SK-N-SH treated with all-trans-retinoic acid at 6 μM for 48 hours (cell line): ENCODE results near the gene NPR3.
A peak's percentile ranks its signal among the peaks of the same experiment; 100 is the strongest.

Experiments used
- ATAC-seq: fragments of 200-7000 bp; cut with Tn5 transposase; 3 replicates; pipeline ENCODE4 v1.9.1; 2020; ENCODE audit warnings: mild to moderate bottlenecking, moderate library complexity
- ARNTL ChIP-seq: fragments of 450-650 bp; formaldehyde crosslinking; IDR thresholded peaks from 2 replicates; pipeline ENCODE4 v1.5.0; 2020; ENCODE audit warnings: low read depth, mild to moderate bottlenecking, moderate library complexity, borderline replicate concordance
- CSDC2 ChIP-seq: fragments of 250-450 bp; sonication (Bioruptor Pico); IDR thresholded peaks from 2 replicates; pipeline ENCODE4 v1.5.0; 2020; ENCODE audit warnings: mild to moderate bottlenecking, moderate library complexity
- ESRRG ChIP-seq: fragments of 250-450 bp; sonication (Bioruptor Pico); IDR thresholded peaks from 2 replicates; pipeline ENCODE4 v1.6.1; 2021; ENCODE audit warnings: mild to moderate bottlenecking
- GLIS3 ChIP-seq: fragments of 250-450 bp; sonication (Bioruptor Pico); IDR thresholded peaks from 2 replicates; pipeline ENCODE4 v1.5.0; 2020; ENCODE audit warnings: mild to moderate bottlenecking, moderate library complexity
- ISL1 ChIP-seq: fragments of 250-450 bp; sonication (Bioruptor Pico); IDR thresholded peaks from 2 replicates; pipeline ENCODE4 v2.1.2; 2022; ENCODE audit warnings: mild to moderate bottlenecking, moderate library complexity
- PPARA ChIP-seq: fragments of 250-450 bp; sonication (Bioruptor Pico); IDR thresholded peaks from 2 replicates; pipeline ENCODE4 v1.5.0; 2020; ENCODE audit warnings: mild to moderate bottlenecking, borderline replicate concordance
- RARB ChIP-seq: fragments of 250-450 bp; sonication (Bioruptor Pico); IDR thresholded peaks from 2 replicates; pipeline ENCODE4 v1.8.0; 2021; ENCODE audit warnings: mild to moderate bottlenecking, moderate library complexity
- SNAI2 ChIP-seq: fragments of 250-450 bp; sonication (Bioruptor Pico); IDR thresholded peaks from 2 replicates; pipeline ENCODE4 v1.5.0; 2020; ENCODE audit warnings: mild to moderate bottlenecking, moderate library complexity
- TCF4 ChIP-seq: fragments of 250-450 bp; sonication (Bioruptor Pico); IDR thresholded peaks from 2 replicates; pipeline ENCODE4 v1.8.0; 2021; ENCODE audit warnings: mild to moderate bottlenecking, moderate library complexity, borderline replicate concordance
- TOX ChIP-seq: fragments of 250-450 bp; sonication (Bioruptor Pico); IDR thresholded peaks from 2 replicates; pipeline ENCODE4 v1.8.0; 2021; ENCODE audit warnings: mild to moderate bottlenecking, moderate library complexity, borderline replicate concordance
- ZC3H10 ChIP-seq: fragments of 250-450 bp; sonication (Bioruptor Pico); IDR thresholded peaks from 2 replicates; pipeline ENCODE4 v1.5.1; 2021; ENCODE audit warnings: mild to moderate bottlenecking, moderate library complexity
- ZFP3 ChIP-seq: fragments of 250-450 bp; sonication (Bioruptor Pico); IDR thresholded peaks from 2 replicates; pipeline ENCODE4 v1.5.0; 2020; ENCODE audit warnings: mild to moderate bottlenecking, moderate library complexity
- ZFP30 ChIP-seq: fragments of 450-650 bp; formaldehyde crosslinking; IDR thresholded peaks from 2 replicates; pipeline ENCODE4 v1.5.0; 2022; ENCODE audit warnings: mild to moderate bottlenecking, moderate library complexity
- ZNF565 ChIP-seq: fragments of 450-650 bp; formaldehyde crosslinking; conservative IDR thresholded peaks from 2 replicates; pipeline ENCODE4 v1.5.0; 2020; ENCODE audit warnings: low read depth, mild to moderate bottlenecking, moderate library complexity
- ZNF70 ChIP-seq: fragments of 450-650 bp; formaldehyde crosslinking; IDR thresholded peaks from 2 replicates; pipeline ENCODE4 v1.5.0; 2020; ENCODE audit warnings: mild to moderate bottlenecking, moderate library complexity
- ZNF8 ChIP-seq: fragments of 450-650 bp; formaldehyde crosslinking; IDR thresholded peaks from 2 replicates; pipeline ENCODE4 v1.5.0; 2020; ENCODE audit warnings: mild to moderate bottlenecking, moderate library complexity
- TF ChIP-seq, protein P1 (sequence below): fragments of 250-450 bp; sonication (Bioruptor Pico); IDR thresholded peaks from 2 replicates; pipeline ENCODE4 v1.5.1; 2021; ENCODE audit warnings: mild to moderate bottlenecking, moderate library complexity
- TF ChIP-seq, protein P2 (sequence below): fragments of 250-450 bp; sonication (Bioruptor Pico); IDR thresholded peaks from 2 replicates; pipeline ENCODE4 v1.5.1; 2020; ENCODE audit warnings: low read depth, mild to moderate bottlenecking, moderate library complexity
- TF ChIP-seq, protein P3 (sequence below): fragments of 250-450 bp; sonication (Bioruptor Pico); IDR thresholded peaks from 2 replicates; pipeline ENCODE4 v1.8.0; 2021; ENCODE audit warnings: low read depth, mild to moderate bottlenecking, moderate library complexity, borderline replicate concordance
- TF ChIP-seq, protein P4 (sequence below): fragments of 250-450 bp; sonication (Bioruptor Pico); IDR thresholded peaks from 2 replicates; pipeline ENCODE4 v1.8.0; 2020; ENCODE audit warnings: mild to moderate bottlenecking, moderate library complexity, borderline replicate concordance

NPR3 gene, protein sequence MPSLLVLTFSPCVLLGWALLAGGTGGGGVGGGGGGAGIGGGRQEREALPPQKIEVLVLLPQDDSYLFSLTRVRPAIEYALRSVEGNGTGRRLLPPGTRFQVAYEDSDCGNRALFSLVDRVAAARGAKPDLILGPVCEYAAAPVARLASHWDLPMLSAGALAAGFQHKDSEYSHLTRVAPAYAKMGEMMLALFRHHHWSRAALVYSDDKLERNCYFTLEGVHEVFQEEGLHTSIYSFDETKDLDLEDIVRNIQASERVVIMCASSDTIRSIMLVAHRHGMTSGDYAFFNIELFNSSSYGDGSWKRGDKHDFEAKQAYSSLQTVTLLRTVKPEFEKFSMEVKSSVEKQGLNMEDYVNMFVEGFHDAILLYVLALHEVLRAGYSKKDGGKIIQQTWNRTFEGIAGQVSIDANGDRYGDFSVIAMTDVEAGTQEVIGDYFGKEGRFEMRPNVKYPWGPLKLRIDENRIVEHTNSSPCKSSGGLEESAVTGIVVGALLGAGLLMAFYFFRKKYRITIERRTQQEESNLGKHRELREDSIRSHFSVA

DNA sequence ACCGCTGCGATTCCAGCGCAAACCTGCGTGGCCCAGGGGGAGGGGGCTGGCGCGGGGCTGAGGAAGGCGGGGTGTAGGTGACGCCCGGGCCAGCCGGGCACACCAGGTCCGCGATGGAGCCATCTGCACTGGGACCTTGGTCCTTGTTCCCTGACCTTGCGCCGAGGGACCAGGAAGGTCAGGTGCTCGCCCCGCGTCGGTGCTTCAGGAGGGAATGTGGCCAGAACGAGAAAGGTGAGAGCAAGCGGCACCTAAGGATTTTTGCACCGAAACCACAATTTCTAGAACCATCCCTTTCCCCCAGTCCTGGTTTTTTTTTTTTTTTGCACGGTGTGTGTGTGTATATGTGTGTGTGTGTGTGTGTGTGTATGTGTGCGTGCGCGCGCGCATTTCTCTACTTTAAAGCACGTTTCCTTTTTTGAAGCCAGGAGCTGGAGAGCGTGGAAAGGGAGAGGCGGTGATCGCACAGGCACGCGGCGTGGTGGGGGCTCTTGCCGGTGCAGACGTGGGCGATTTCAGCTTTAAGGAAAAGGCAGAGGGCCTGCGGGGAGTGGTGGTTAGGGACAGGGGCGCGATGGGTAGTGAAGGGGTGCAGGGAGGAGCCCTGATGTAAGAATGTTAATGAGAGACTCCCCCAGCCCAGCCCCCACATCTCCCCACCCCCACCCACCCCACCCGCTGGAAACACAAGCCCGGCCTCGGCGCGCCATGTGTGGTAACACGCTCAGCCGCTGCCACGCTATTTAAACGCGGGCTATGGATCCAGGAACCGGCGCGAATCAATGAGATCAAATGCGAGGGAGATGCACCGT lies at the start of gene NPR3:
NPR3 (plus strand) TSS at position 772 of the 812 bp plus-strand sequence. CDS start 456 bp downstream, outside the sequence.
- no peak for TF ChIP-seq ZNF70 (CRISPR knock-in tag)
- no peak for TF ChIP-seq ZNF565 (CRISPR knock-in tag)
- TF ChIP-seq, protein P1, sequence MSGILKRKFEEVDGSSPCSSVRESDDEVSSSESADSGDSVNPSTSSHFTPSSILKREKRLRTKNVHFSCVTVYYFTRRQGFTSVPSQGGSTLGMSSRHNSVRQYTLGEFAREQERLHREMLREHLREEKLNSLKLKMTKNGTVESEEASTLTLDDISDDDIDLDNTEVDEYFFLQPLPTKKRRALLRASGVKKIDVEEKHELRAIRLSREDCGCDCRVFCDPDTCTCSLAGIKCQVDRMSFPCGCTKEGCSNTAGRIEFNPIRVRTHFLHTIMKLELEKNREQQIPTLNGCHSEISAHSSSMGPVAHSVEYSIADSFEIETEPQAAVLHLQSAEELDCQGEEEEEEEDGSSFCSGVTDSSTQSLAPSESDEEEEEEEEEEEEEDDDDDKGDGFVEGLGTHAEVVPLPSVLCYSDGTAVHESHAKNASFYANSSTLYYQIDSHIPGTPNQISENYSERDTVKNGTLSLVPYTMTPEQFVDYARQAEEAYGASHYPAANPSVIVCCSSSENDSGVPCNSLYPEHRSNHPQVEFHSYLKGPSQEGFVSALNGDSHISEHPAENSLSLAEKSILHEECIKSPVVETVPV (CRISPR knock-in tag) = no peak
- no peak for TF ChIP-seq ZC3H10 (CRISPR knock-in tag)
- TF ChIP-seq, protein P2, sequence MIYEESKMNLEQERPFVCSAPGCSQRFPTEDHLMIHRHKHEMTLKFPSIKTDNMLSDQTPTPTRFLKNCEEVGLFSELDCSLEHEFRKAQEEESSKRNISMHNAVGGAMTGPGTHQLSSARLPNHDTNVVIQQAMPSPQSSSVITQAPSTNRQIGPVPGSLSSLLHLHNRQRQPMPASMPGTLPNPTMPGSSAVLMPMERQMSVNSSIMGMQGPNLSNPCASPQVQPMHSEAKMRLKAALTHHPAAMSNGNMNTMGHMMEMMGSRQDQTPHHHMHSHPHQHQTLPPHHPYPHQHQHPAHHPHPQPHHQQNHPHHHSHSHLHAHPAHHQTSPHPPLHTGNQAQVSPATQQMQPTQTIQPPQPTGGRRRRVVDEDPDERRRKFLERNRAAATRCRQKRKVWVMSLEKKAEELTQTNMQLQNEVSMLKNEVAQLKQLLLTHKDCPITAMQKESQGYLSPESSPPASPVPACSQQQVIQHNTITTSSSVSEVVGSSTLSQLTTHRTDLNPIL (CRISPR knock-in tag) = no peak
- no peak for TF ChIP-seq CSDC2 (CRISPR knock-in tag)
- TF ChIP-seq ZFP30 (CRISPR knock-in tag) = no peak
- no peak for TF ChIP-seq PPARA
- TF ChIP-seq ESRRG (CRISPR knock-in tag) = no peak
- TF ChIP-seq, protein P3, sequence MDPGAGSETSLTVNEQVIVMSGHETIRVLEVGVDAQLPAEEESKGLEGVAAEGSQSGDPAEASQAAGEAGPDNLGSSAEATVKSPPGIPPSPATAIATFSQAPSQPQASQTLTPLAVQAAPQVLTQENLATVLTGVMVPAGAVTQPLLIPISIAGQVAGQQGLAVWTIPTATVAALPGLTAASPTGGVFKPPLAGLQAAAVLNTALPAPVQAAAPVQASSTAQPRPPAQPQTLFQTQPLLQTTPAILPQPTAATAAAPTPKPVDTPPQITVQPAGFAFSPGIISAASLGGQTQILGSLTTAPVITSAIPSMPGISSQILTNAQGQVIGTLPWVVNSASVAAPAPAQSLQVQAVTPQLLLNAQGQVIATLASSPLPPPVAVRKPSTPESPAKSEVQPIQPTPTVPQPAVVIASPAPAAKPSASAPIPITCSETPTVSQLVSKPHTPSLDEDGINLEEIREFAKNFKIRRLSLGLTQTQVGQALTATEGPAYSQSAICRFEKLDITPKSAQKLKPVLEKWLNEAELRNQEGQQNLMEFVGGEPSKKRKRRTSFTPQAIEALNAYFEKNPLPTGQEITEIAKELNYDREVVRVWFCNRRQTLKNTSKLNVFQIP (CRISPR knock-in tag) = no peak
- no peak for TF ChIP-seq ZFP3
- ATAC-seq = peak; percentile 35

DNA sequence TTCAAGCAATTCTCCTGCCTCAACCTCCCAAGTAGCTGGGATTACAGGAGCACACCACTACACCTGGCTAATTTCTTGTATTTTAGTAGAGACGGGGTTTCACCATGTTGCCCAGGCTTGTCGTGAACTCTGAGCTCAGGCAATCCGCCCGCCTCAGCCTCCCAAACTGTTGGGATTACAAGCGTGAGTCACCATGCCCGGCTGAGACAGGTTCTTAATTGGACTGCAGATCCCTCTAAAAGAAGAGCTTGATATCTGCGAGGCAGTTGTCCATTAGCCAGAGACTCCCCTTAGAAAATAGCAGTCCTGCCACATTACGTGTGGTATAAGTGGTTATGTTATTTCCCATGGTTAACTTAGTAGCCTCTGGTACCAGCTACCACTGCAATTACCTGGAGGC lies 46.6 kb upstream of the NPR3 start:
- TF ChIP-seq RARB (no peak), TOX (CRISPR knock-in tag) (no peak), ARNTL (CRISPR knock-in tag) (no peak), ESRRG (CRISPR knock-in tag) (no peak), ZNF8 (no peak), ZC3H10 (CRISPR knock-in tag) (no peak), CSDC2 (CRISPR knock-in tag) (no peak), SNAI2 (CRISPR knock-in tag) (no peak), ISL1 (CRISPR knock-in tag) (no peak), GLIS3 (CRISPR knock-in tag) (no peak), TCF4 (no peak)
- TF ChIP-seq, protein P2 (CRISPR knock-in tag) = no peak
- TF ChIP-seq, protein P4, sequence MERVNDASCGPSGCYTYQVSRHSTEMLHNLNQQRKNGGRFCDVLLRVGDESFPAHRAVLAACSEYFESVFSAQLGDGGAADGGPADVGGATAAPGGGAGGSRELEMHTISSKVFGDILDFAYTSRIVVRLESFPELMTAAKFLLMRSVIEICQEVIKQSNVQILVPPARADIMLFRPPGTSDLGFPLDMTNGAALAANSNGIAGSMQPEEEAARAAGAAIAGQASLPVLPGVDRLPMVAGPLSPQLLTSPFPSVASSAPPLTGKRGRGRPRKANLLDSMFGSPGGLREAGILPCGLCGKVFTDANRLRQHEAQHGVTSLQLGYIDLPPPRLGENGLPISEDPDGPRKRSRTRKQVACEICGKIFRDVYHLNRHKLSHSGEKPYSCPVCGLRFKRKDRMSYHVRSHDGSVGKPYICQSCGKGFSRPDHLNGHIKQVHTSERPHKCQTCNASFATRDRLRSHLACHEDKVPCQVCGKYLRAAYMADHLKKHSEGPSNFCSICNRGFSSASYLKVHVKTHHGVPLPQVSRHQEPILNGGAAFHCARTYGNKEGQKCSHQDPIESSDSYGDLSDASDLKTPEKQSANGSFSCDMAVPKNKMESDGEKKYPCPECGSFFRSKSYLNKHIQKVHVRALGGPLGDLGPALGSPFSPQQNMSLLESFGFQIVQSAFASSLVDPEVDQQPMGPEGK (CRISPR knock-in tag) = no peak
- TF ChIP-seq, all 23 proteins: peak for 0
- ATAC-seq = no peak

DNA sequence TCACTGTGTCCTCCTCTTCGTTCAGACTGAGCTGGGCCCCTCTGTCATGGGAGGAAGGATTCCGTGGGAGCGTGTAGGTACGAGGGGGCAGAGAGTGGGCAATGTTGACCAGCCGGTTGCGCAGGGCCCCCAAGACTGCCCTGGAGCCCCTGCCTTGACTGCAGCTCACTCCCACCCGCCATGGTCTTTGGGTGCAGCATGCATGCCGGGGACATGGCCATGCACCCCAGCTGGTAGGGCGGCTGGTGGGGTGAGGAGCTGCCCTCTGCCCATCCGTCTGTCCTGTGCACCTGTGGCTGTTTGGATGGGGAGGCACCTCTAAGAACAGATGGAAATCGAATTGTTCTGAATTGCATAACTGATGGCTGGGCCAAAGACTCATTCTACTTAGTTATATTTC lies 42.6 kb upstream of the NPR3 start:
- no peak for ATAC-seq
- TF ChIP-seq ISL1 (CRISPR knock-in tag) = no peak
- TF ChIP-seq ZNF70 (CRISPR knock-in tag) = no peak
- TF ChIP-seq TCF4 = no peak
- TF ChIP-seq RARB = no peak
- TF ChIP-seq ZNF8 = no peak
- no peak for TF ChIP-seq ZC3H10 (CRISPR knock-in tag)
- TF ChIP-seq ZFP3 = no peak
- TF ChIP-seq ESRRG (CRISPR knock-in tag) = no peak
- TF ChIP-seq, protein P2 (CRISPR knock-in tag) = no peak
- TF ChIP-seq, protein P4 (CRISPR knock-in tag) = no peak
- TF ChIP-seq GLIS3 (CRISPR knock-in tag) = no peak
- no peak for TF ChIP-seq TOX (CRISPR knock-in tag)
